ENCODE data around the gene ELFN2.

GRCh38 chr22:37334859-37335805, 92.1 kb downstream of the ELFN2 start:
- TF ChIP-seq EZH2phosphoT487 (IDR thresholded peaks at IDR 0.05; ENCODE audit: insufficient read depth, low read depth) = no peak
- no peak for TF ChIP-seq EZH2 (IDR thresholded peaks at IDR 0.05; ENCODE audit: insufficient read depth, poor library complexity, severe bottlenecking)

Data from GM23248 (cell line).